ENCODE results near the gene FN3KRP. TPM values are rescaled to one million over a fixed set of nuclear protein-coding genes. Genes with fewer than 3 reads are reported as not detected.

Gene FN3KRP
- total and polyA plus RNA-seq, 9 donors: 9.9 to 51.5 (median 39.0) TPM

GRCh38 chr17:82690786-82691489 lies 25.6 kb upstream of the FN3KRP start:
- intact Hi-C loops (cut with DNase I): no loop called here
- H3K4me1 ChIP-seq (ENCODE audit: insufficient read depth): no peaks in the 10 kb centered on the region
- no peak overlapping the region for H3K27ac ChIP-seq
- TF ChIP-seq POLR2A (IDR thresholded peaks at IDR 0.05) (no peak), CTCF (IDR thresholded peaks at IDR 0.05) (no peak), EP300 (IDR thresholded peaks at IDR 0.05) (no peak)
- H3K9me3 ChIP-seq: no peaks in the 10 kb centered on the region
- no peak overlapping the region for H3K4me3 ChIP-seq
- DNase-seq: no peak
- no peaks in the 10 kb centered on the region for H3K36me3 ChIP-seq
- no peaks in the 10 kb centered on the region for H3K27me3 ChIP-seq
- 85 to 90% (median 86%) methylated on average over 18 of the region's 18 CpGs for WGBS, 3 donors

GRCh38 chr17:82691714-82692113 lies 24.8 kb upstream of the FN3KRP start:
- Histone ChIP-seq H3K27ac (no peak overlapping the region), H3K4me1 (ENCODE audit: insufficient read depth) (peaks cover 1% of the 10 kb centered on the region), H3K4me3 (no peak overlapping the region), H3K9me3 (no peaks in the 10 kb centered on the region), H3K36me3 (no peaks in the 10 kb centered on the region), H3K27me3 (no peaks in the 10 kb centered on the region)
- intact Hi-C loops (cut with DNase I): no loop called here
- TF ChIP-seq POLR2A (IDR thresholded peaks at IDR 0.05) (no peak), CTCF (IDR thresholded peaks at IDR 0.05) (no peak), EP300 (IDR thresholded peaks at IDR 0.05) (no peak)
- whole genome bisulfite sequencing, 3 donors: 88 to 91% (median 89%) methylated on average over 11 to 14 of the region's 17 CpGs
- DNase-seq: no peak

GRCh38 chr17:82692268-82692667 lies 24.2 kb upstream of the FN3KRP start:
- Histone ChIP-seq H3K27me3 (no peaks in the 10 kb centered on the region), H3K4me3 (no peak overlapping the region), H3K36me3 (no peaks in the 10 kb centered on the region), H3K27ac (no peak overlapping the region), H3K9me3 (no peaks in the 10 kb centered on the region), H3K4me1 (ENCODE audit: insufficient read depth) (peaks cover 7% of the 10 kb centered on the region)
- intact Hi-C loops (cut with DNase I): no loop called here
- no peak for DNase-seq
- TF ChIP-seq EP300 (IDR thresholded peaks at IDR 0.05) (no peak), CTCF (IDR thresholded peaks at IDR 0.05) (no peak), POLR2A (IDR thresholded peaks at IDR 0.05) (no peak)
- WGBS, 3 donors: 67 to 73% (median 71%) methylated on average over 15 to 16 of the region's 16 CpGs

GRCh38 chr17:82693168-82693867 lies 23.2 kb upstream of the FN3KRP start:
- Histone ChIP-seq H3K27me3 (no peaks in the 10 kb centered on the region), H3K27ac (no peak overlapping the region), H3K4me3 (no peak overlapping the region), H3K9me3 (no peaks in the 10 kb centered on the region), H3K4me1 (ENCODE audit: insufficient read depth) (peaks cover 9% of the 10 kb centered on the region), H3K36me3 (no peaks in the 10 kb centered on the region)
- WGBS, 3 donors: 93 to 95% (median 94%) methylated on average over 22 of the region's 22 CpGs
- intact Hi-C loops (cut with DNase I): no loop called here
- no peak for DNase-seq
- TF ChIP-seq POLR2A (IDR thresholded peaks at IDR 0.05) (no peak), EP300 (IDR thresholded peaks at IDR 0.05) (no peak), CTCF (IDR thresholded peaks at IDR 0.05) (no peak)

Measured in ovary (tissue), 9 donors.